Natural killer cell (primary cell): ENCODE results near the gene RSPH6A. TPM values are rescaled to one million over a fixed set of nuclear protein-coding genes. Genes with fewer than 3 reads are reported as not detected.

ENCODE experiments used
- ATAC-seq, 3 donors: fragments of 150-1000 bp in 2 of 3; fragments of 200-7000 bp in 1 of 3; cut with Tn5 transposase; 1 replicate in 1 of 3; 2 replicates in 2 of 3; pipeline ENCODE4 v1.10.0; 2021; ENCODE audit warnings: mild to moderate bottlenecking in 2 of 3, moderate library complexity in 2 of 3
- DNase-seq, 2 donors: peaks; one replicate each; pipeline versions ENCODE4 v3.0.0 to v3.0.0-alpha.2; 2013 to 2021; ENCODE audit warnings: mixed read lengths in 1 of 2
- H3K27ac ChIP-seq: one replicate; pipeline ENCODE4 v1.5.1; 2013; ENCODE audit warnings: mild to moderate bottlenecking, low read length
- H3K27me3 ChIP-seq: one replicate; pipeline ENCODE4 v1.6.1; 2013; ENCODE audit warnings: low read length; ENCODE audit not compliant: control insufficient read depth, insufficient read depth
- H3K36me3 ChIP-seq: one replicate; pipeline ENCODE4 v1.6.1; 2013; ENCODE audit warnings: low read length; ENCODE audit not compliant: control insufficient read depth, insufficient read depth
- H3K4me1 ChIP-seq: one replicate; pipeline ENCODE4 v1.6.1; 2013; ENCODE audit warnings: low read length; ENCODE audit not compliant: control insufficient read depth, insufficient read depth
- H3K4me3 ChIP-seq: one replicate; pipeline ENCODE4 v1.5.1; 2013; ENCODE audit warnings: low read length
- H3K9me3 ChIP-seq: one replicate; pipeline ENCODE4 v1.6.1; 2013; ENCODE audit warnings: low read length; ENCODE audit not compliant: control insufficient read depth, insufficient read depth
- H3K27ac Mint-ChIP-seq, 2 donors: one replicate each; pipeline ENCODE4 v1.8.0; 2022; ENCODE audit warnings: mild to moderate bottlenecking in 2 of 2, mixed read lengths in 2 of 2, moderate library complexity in 1 of 2
- H3K27me3 Mint-ChIP-seq, 2 donors: one replicate each; pipeline ENCODE4 v1.8.0; 2022; ENCODE audit warnings: low read depth in 2 of 2, mixed read lengths in 2 of 2
- H3K36me3 Mint-ChIP-seq: one replicate; pipeline ENCODE4 v1.8.0; 2022; ENCODE audit warnings: mixed read lengths
- H3K4me1 Mint-ChIP-seq, 2 donors: one replicate each; pipeline ENCODE4 v1.8.0; 2022; ENCODE audit warnings: mixed read lengths in 2 of 2
- H3K4me3 Mint-ChIP-seq: one replicate; pipeline ENCODE4 v1.8.0; 2022; ENCODE audit warnings: mild to moderate bottlenecking, moderate library complexity, mixed read lengths
- H3K9me3 Mint-ChIP-seq, 2 donors: one replicate each; pipeline ENCODE4 v1.8.0; 2022; ENCODE audit warnings: mixed read lengths in 2 of 2
- CTCF ChIP-seq: fragments of 200-600 bp; IDR thresholded peaks from one replicate; pipeline ENCODE4 v1.8.0; 2022; ENCODE audit warnings: antibody characterized with exemption
- whole genome bisulfite sequencing: methylation state at CpG from one replicate; pipeline ENCODE4 v1.1.7; 2013; ENCODE audit warnings: missing lambda C conversion rate; ENCODE audit not compliant: insufficient coverage; 5-methylcytosine and 5-hydroxymethylcytosine counted together
- intact Hi-C: fragments of 100-400 bp; cut with micrococcal nuclease; formaldehyde crosslinking; loops from one replicate; pipeline ENCODE4 v1.14.2; 2022
- total RNA-seq, 4 donors: library from RNA; stranded (reverse); fragments of 120-200 nt in 1 of 4; gene quantifications; one replicate each; pipeline versions ENCODE4 v1.2.3 to v1.2.4, GENCODE V29; 2013 to 2022

Gene RSPH6A
- total RNA-seq, 3 donors from 2014 or later (not counting 1 experiment from before 2014, with no cell fraction given) = 0.18 to 0.63 (median 0.31) TPM

DNA sequence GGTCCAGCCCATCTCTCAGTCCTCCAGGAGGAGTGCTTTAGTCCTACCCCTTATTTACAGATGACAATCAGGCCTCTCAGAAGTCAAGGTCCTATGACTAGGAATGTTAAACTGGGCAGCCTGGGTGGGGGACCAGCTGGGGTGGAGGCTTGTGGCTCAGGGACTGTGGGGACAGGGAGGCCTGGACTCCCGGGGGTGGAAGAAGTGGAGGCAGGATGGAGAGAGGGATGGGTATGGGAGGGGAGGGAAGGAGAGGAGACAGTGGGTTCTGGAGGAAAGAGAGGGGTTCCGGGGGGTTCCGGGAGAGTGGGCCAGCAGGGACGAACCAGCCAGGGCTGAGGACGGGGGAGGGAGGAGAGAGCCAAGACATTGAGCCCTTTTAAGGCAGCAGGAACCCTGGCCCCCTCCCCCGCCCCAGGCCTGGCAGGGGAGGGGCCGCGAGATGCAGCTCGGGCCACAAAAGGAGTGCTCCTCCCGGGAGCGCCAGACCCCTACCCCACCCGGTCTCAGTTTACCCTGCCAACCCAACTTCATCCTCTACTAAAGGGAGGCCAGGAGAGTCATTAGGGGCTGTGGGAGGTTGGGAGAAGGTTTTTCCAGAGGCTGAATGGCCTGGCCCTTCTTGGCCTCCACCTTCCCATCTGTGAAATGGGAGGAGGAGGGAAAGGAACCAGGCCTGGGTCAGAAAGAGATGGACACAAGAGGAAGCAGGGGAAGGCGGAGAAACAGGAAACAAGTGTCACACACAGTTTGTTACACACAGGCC, 34.5 kb downstream of the RSPH6A start:
- H3K27me3 Mint-ChIP-seq = peaks cover 9 to 12% of the 10 kb centered on the region in 2 donors
- Histone ChIP-seq H3K27me3 (peaks cover 18% of the 10 kb centered on the region), H3K9me3 (no peaks in the 10 kb centered on the region), H3K27ac (no peak overlapping the region), H3K4me3 (no peak overlapping the region), H3K4me1 (peaks cover 23% of the 10 kb centered on the region), H3K36me3 (no peaks in the 10 kb centered on the region)
- 52% methylated on average over 9 of the region's 13 CpGs for WGBS
- H3K4me1 Mint-ChIP-seq = peaks cover 21 to 34% of the 10 kb centered on the region in 2 donors
- no peaks in the 10 kb centered on the region for H3K36me3 Mint-ChIP-seq
- peak overlapping the region in 1 of 2 donors; percentile 90 for H3K27ac Mint-ChIP-seq
- no peak for TF ChIP-seq CTCF
- peak overlapping the region; percentile 25 for H3K4me3 Mint-ChIP-seq
- no peak for DNase-seq
- no peaks in the 10 kb centered on the region for H3K9me3 Mint-ChIP-seq
- ATAC-seq = no peak
- intact Hi-C loops = no loop called here

- H3K4me3 Mint-ChIP-seq = no peak overlapping the region
- Histone ChIP-seq H3K4me1 (peaks cover 23% of the 10 kb centered on the region), H3K27ac (no peak overlapping the region), H3K4me3 (no peak overlapping the region), H3K9me3 (no peaks in the 10 kb centered on the region), H3K27me3 (peaks cover 18% of the 10 kb centered on the region), H3K36me3 (no peaks in the 10 kb centered on the region)
- peak overlapping the region in 1 of 2 donors; percentile 90 for H3K27ac Mint-ChIP-seq
- peaks cover 21 to 34% of the 10 kb centered on the region in 2 donors for H3K4me1 Mint-ChIP-seq
- ATAC-seq = no peak
- no peaks in the 10 kb centered on the region for H3K9me3 Mint-ChIP-seq
- no peaks in the 10 kb centered on the region for H3K36me3 Mint-ChIP-seq
- TF ChIP-seq CTCF = no peak
- 34% methylated on average over 4 of the region's 4 CpGs for WGBS
- DNase-seq = no peak
- peaks cover 9 to 12% of the 10 kb centered on the region in 2 donors for H3K27me3 Mint-ChIP-seq
- intact Hi-C loops = no loop called here
Measured at GRCh38 chr19:45780146-45780447, 35.0 kb downstream of the RSPH6A start.

DNA sequence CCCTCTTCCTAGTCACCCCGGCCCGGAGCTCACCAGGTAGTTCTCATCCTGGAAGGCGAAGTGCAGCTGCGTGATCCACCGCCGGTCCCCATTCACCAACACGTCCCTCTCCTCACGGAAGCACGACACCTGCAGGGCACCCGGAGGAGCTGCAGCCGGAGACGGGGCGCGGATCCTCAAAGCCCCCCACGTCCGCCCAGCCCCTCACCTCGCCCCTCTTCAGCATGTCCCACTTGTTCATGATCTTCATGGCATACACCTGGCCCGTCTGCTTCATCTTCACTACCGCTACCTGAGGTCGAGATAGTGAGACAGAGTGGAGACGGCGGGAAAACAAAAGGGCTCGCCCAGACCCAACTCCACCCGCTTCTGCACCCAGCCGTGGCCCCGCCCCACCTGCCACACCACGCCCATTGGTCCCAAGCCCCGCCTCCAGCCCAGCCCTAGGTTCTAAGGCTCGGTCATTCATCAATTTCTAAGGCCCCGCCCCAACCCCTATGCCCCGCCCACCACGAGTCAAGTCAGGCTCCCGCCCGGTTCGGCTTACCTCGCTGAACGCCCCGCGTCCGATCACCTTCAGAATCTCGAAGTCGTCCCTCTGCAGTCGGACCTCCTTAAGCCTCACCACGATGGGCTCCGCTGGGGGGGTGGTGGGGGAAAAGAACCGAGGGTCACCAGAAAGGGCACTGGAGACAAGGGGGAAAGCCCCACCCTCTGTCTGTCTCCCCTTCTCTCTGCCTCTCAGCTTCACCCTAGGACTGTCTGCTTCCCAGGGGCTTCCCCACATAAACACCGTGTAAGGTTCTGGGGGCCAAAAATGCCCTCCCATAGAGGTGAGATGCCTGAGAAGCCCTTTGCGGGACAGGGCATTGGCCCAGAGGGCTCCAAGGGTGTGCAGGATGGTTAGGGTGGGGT, 35.6 kb downstream of the RSPH6A start:
- peak; percentile 66 for TF ChIP-seq CTCF
- no peaks in the 10 kb centered on the region for H3K9me3 Mint-ChIP-seq
- ATAC-seq (peak; percentile 95 to 97 (median 96)), DNase-seq (peak; percentile 83 to 85)
- H3K4me1 Mint-ChIP-seq = peaks cover 21 to 34% of the 10 kb centered on the region in 2 donors
- Histone ChIP-seq H3K4me3 (peak overlapping the region; percentile 9), H3K9me3 (no peaks in the 10 kb centered on the region), H3K4me1 (peaks cover 23% of the 10 kb centered on the region), H3K36me3 (no peaks in the 10 kb centered on the region), H3K27me3 (peaks cover 18% of the 10 kb centered on the region), H3K27ac (no peak overlapping the region)
- intact Hi-C loops = loop anchor here (1.0 to 10.0 kb wide), 3 partner anchors 9 to 235 kb away; partner anchors contain the start of genes FOXA3 and SYMPK
- no peaks in the 10 kb centered on the region for H3K36me3 Mint-ChIP-seq
- H3K27me3 Mint-ChIP-seq = peaks cover 9 to 12% of the 10 kb centered on the region in 2 donors
- WGBS = 3% methylated on average over 47 of the region's 48 CpGs
- H3K27ac Mint-ChIP-seq = peak overlapping the region in 1 of 2 donors; percentile 90
- peak overlapping the region; percentile 78 for H3K4me3 Mint-ChIP-seq
